Smooth muscle cell of the pulmonary artery (primary cell): Measurements from ENCODE around the gene PRKG2. TPM values are rescaled to one million over a fixed set of nuclear protein-coding genes. Genes with fewer than 3 reads are reported as not detected.

Experiments
- total RNA-seq: library from RNA; depleted of rRNA; stranded (reverse); fragments of >200 nt; gene quantifications from 2 replicates; pipeline ENCODE4 v1.2.3, GENCODE V29; 2014

The PRKG2 gene, protein sequence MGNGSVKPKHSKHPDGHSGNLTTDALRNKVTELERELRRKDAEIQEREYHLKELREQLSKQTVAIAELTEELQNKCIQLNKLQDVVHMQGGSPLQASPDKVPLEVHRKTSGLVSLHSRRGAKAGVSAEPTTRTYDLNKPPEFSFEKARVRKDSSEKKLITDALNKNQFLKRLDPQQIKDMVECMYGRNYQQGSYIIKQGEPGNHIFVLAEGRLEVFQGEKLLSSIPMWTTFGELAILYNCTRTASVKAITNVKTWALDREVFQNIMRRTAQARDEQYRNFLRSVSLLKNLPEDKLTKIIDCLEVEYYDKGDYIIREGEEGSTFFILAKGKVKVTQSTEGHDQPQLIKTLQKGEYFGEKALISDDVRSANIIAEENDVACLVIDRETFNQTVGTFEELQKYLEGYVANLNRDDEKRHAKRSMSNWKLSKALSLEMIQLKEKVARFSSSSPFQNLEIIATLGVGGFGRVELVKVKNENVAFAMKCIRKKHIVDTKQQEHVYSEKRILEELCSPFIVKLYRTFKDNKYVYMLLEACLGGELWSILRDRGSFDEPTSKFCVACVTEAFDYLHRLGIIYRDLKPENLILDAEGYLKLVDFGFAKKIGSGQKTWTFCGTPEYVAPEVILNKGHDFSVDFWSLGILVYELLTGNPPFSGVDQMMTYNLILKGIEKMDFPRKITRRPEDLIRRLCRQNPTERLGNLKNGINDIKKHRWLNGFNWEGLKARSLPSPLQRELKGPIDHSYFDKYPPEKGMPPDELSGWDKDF
- 0.36 and 1.8 TPM in 2 replicates for total RNA-seq

DNA sequence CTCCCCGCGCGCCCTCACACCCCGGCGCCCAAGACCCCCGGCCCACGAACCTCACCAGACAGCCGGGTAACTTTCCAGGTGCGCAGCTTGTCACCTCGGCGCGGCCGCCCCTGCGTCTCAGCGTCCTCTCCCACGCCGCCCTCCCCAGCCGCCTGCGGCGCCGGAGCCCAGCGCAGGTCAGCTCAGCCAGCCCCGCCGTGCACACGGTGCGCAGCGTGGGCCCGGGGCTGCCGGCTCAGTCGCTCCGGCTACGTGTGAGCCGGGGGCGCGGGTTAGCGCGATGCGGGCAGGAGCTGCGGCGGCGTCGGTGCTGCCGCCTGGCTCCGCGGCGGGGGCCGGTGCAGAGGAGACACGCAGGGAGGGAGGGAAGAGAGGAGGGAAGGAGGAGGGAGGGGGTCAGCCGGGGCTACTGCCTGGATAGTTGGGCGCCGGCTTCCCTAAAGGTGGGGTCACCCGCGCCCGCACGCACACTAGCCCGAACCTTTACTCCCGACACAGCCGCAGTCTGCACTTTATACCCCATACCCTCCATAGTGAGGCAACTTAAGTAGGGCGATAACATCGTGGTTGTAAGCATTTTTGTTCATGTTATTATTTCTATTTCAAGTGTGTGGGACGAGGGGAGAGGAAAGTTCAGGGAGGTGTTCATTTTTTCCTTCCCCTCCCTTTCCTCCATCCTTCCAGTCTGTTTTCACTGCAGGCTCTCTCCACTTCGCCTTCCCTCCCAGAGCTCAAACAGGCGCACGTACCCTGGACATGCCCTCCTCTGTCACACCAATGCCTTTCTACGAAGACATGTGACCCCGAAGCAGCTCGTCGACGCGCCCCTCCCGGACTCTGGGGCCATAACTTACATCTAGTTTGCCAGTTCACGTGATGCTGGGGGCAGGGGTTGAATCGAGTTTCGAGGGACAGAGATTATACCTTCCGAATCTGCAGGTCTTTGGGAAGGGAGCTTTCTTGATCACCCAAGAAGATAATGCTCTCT, at the start of gene PRKG2:
Gene PRKG2, minus strand, starts transcription at position 342 of the 988 bp plus-strand sequence. CDS start 10,175 bp downstream, outside the sequence.

Other genes with a start within 250 kb of the PRKG2 start
- 0.13 TPM in 2 replicates for gene BMP3, start 184.5 kb downstream of the PRKG2 start, total RNA-seq